GM06990 (cell line): Measurements from ENCODE around the gene ASPDH.

Experiments used
- DNase-seq: peaks from one replicate; pipeline ENCODE4 v3.0.0-alpha.2; 2011; ENCODE audit not compliant: insufficient read length; ENCODE audit errors: extremely low read depth
- H3K27me3 ChIP-seq: replicated peaks from 2 replicates; pipeline ENCODE4 v1.6.0; 2011; ENCODE audit warnings: low read length; ENCODE audit not compliant: control insufficient read depth, insufficient read depth
- H3K36me3 ChIP-seq: 2 replicates; pipeline ENCODE4 v1.5.1; 2011; ENCODE audit warnings: low read length; ENCODE audit not compliant: control insufficient read depth, insufficient read depth
- H3K4me3 ChIP-seq: replicated peaks from 2 replicates; pipeline ENCODE4 v1.5.1; 2011; ENCODE audit warnings: low read depth, mild to moderate bottlenecking, control low read depth, low read length
- CTCF ChIP-seq: IDR thresholded peaks from 2 replicates; pipeline ENCODE4 v1.5.1; 2011; ENCODE audit warnings: low read length, control low read depth, mild to moderate bottlenecking, inconsistent platforms; ENCODE audit not compliant: insufficient read depth, poor library complexity, severe bottlenecking

ASPDH gene

DNA sequence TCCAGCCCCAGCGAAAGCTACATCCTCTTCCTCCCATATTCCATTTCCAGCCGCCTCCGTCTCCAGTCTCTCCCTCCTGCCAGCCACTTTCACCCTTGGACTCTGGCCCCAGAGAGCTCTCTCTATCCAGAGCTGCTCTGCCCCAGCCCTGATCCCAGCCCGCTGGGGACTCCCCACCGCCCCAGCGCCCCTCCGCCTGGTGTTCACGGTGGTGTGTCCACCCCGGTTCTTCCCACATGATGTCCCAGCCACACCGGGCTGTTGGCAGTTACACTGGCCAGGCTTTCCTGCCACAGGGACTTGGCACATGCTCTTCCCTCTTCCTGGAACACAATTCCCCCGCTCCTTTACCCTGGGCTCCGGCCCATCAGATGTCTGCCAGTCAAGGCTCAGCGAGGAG lies 48.7 kb downstream of the ASPDH start:
- no peak for TF ChIP-seq CTCF
- no peak for DNase-seq
- no peaks in the 10 kb centered on the region for H3K36me3 ChIP-seq
- no peaks in the 10 kb centered on the region; the same call in 1 of the 2 replicates for H3K27me3 ChIP-seq
- H3K4me3 ChIP-seq: no peak overlapping the region

DNA sequence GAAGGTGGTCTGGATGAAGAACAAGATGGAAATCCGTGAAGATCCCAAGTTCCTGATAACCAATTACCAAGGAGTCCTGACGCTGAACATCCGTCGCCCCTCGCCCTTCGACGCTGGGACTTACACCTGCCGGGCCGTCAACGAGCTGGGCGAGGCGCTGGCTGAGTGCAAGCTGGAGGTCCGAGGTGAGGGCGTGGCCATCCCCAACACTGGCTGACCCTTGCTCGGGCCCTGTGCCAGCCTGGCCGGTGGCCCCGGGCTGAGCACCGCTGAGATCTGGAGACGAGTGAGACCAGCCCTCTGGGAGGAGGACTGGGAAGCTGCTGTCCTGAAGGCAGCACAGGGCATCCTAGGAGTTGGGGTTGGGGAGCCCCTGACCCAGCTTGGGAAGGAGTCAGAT lies 49.4 kb downstream of the ASPDH start:
- no peak for TF ChIP-seq CTCF
- Histone ChIP-seq H3K4me3 (no peak overlapping the region), H3K27me3 (no peaks in the 10 kb centered on the region; the same call in 1 of the 2 replicates), H3K36me3 (no peaks in the 10 kb centered on the region)
- DNase-seq: no peak

DNA sequence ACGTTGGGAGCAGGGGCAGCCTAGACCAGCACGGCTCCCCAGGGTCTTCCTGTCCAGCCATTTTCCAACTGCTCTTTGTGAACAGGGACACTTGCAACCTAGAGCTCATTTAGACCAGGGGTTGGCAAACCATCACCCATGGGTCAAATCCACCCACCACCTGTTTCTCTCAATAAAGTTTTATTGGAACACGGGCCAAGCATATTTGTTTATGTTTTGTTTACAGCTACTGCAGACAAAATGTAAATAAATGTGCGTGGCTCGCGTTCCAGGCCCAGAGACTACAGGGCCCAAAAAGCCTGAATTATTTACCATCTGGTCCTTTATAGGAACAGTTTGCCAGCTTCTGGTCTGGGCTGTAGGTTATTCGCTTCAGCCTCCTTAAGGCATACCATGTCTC lies 50.7 kb downstream of the ASPDH start:
- Histone ChIP-seq H3K27me3 (no peaks in the 10 kb centered on the region), H3K4me3 (no peak overlapping the region), H3K36me3 (no peaks in the 10 kb centered on the region)
- TF ChIP-seq CTCF: no peak
- no peak for DNase-seq
